ENCODE data around the gene OPRL1.

- no peak for TF ChIP-seq GATA2 (IDR thresholded peaks at IDR 0.05; ENCODE audit: low read depth, low read length)
- no peak for TF ChIP-seq GATA3 (IDR thresholded peaks at IDR 0.05; ENCODE audit: low read depth, low read length)
Measured at GRCh38 chr20:64065062-64065973, 14.6 kb upstream of the OPRL1 start.

Measured in SH-SY5Y (cell line).